Astrocyte (in vitro differentiated cells and primary cell): Measurements from ENCODE around the gene FLT1. TPM values are rescaled to one million over a fixed set of nuclear protein-coding genes. Genes with fewer than 3 reads are reported as not detected.

Source experiments
- DNase-seq: peaks from one replicate; pipeline ENCODE4 v3.0.0-alpha.2; 2010; ENCODE audit warnings: low read depth
- FAIRE-seq: peaks from 2 replicates; lab custom pipeline; 2011; peaks lifted over from hg19 to GRCh38; lab: Jason Lieb, UNC
- H2AFZ ChIP-seq: 2 replicates; pipeline ENCODE4 v1.6.0; 2012; ENCODE audit warnings: low read depth, low read length, inconsistent platforms
- H3K27ac ChIP-seq: 2 replicates; pipeline ENCODE4 v1.5.1; 2011; ENCODE audit warnings: low read depth, low read length, inconsistent platforms
- H3K27me3 ChIP-seq: 2 replicates; pipeline ENCODE4 v1.6.0; 2011; ENCODE audit warnings: low read length, inconsistent platforms; ENCODE audit not compliant: insufficient read depth
- H3K36me3 ChIP-seq: 2 replicates; pipeline ENCODE4 v1.5.1; 2011; ENCODE audit warnings: low read length, inconsistent platforms; ENCODE audit not compliant: insufficient read depth
- H3K4me1 ChIP-seq: 2 replicates; pipeline ENCODE4 v1.5.1; 2011; ENCODE audit warnings: low read length, inconsistent platforms; ENCODE audit not compliant: insufficient read depth
- H3K4me2 ChIP-seq: 2 replicates; pipeline ENCODE4 v1.6.0; 2012; ENCODE audit warnings: low read length, inconsistent platforms
- H3K4me3 ChIP-seq: 2 replicates; pipeline ENCODE4 v1.5.1; 2011; ENCODE audit warnings: low read depth, mild to moderate bottlenecking, low read length, inconsistent platforms; ENCODE audit not compliant: insufficient read depth
- H3K79me2 ChIP-seq: 2 replicates; pipeline ENCODE4 v1.6.0; 2012; ENCODE audit warnings: mild to moderate bottlenecking, low read length, inconsistent platforms; ENCODE audit not compliant: insufficient read depth
- H3K9ac ChIP-seq: 2 replicates; pipeline ENCODE4 v1.6.0; 2012; ENCODE audit warnings: mild to moderate bottlenecking, low read length, inconsistent platforms
- H3K9me3 ChIP-seq: 2 replicates; pipeline ENCODE4 v1.5.1; 2012; ENCODE audit warnings: low read depth, mild to moderate bottlenecking, low read length, inconsistent platforms; ENCODE audit not compliant: insufficient read depth
- H4K20me1 ChIP-seq: 2 replicates; pipeline ENCODE4 v1.6.0; 2012; ENCODE audit warnings: low read length, inconsistent platforms; ENCODE audit not compliant: insufficient read depth
- H3K27ac Mint-ChIP-seq: one replicate; pipeline ENCODE4 v1.8.0; 2021; ENCODE audit warnings: mild to moderate bottlenecking, mixed read lengths; ENCODE audit not compliant: unreplicated experiment
- H3K27me3 Mint-ChIP-seq: one replicate; pipeline ENCODE4 v1.8.0; 2021; ENCODE audit warnings: low read depth, mixed read lengths; ENCODE audit not compliant: unreplicated experiment
- H3K36me3 Mint-ChIP-seq: one replicate; pipeline ENCODE4 v1.8.0; 2021; ENCODE audit warnings: low read depth, mixed read lengths; ENCODE audit not compliant: unreplicated experiment
- H3K4me1 Mint-ChIP-seq: one replicate; pipeline ENCODE4 v1.8.0; 2021; ENCODE audit warnings: low read depth, mixed read lengths; ENCODE audit not compliant: unreplicated experiment
- H3K4me3 Mint-ChIP-seq: one replicate; pipeline ENCODE4 v1.8.0; 2021; ENCODE audit warnings: mild to moderate bottlenecking, moderate library complexity, mixed read lengths; ENCODE audit not compliant: unreplicated experiment
- H3K9me3 Mint-ChIP-seq: one replicate; pipeline ENCODE4 v1.8.0; 2021; ENCODE audit warnings: mild to moderate bottlenecking, mixed read lengths; ENCODE audit not compliant: unreplicated experiment
- EZH2 ChIP-seq: IDR thresholded peaks from 2 replicates; pipeline ENCODE4 v1.6.1; 2012; ENCODE audit warnings: mild to moderate bottlenecking, low read length, inconsistent platforms; ENCODE audit not compliant: insufficient read depth
- total RNA-seq: library from RNA; stranded (reverse); gene quantifications from 2 replicates; pipeline ENCODE4 v1.2.1, GENCODE V29; 2021
- TF ChIP-seq, protein P1 (sequence below): IDR thresholded peaks from 2 replicates; pipeline ENCODE4 v1.5.1; 2011; ENCODE audit warnings: low read depth, mild to moderate bottlenecking, inconsistent platforms, low read length, moderate library complexity; ENCODE audit not compliant: insufficient read depth

FLT1 gene
- total RNA-seq, 1 donor from 2014 or later, result 7.3 TPM

DNA sequence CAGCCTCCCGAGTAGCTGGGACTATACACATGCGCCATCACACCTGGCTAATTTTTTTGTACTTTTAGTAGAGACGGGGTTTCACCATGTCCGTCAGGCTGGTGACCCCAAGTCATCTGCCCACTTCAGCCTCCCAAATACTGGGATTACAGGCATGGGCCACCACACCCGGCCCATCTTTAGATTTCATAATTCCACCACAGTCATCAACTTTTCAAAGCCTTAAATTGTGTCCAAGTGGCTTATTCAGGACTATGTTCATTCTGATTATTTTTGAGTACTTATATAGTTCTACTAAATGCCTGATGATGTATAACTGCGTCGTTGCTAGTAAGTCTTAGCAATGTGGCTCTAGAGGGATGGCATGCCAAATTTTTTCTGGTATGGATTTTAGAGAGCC, 36.9 kb downstream of the FLT1 start:
- Histone ChIP-seq H4K20me1 (no peaks in the 10 kb centered on the region), H3K9me3 (no peaks in the 10 kb centered on the region), H3K4me1 (no peaks in the 10 kb centered on the region), H3K27ac (no peak overlapping the region), H2AFZ (no peak overlapping the region), H3K4me2 (no peak overlapping the region), H3K79me2 (no peaks in the 10 kb centered on the region), H3K27me3 (peaks cover 4% of the 10 kb centered on the region), H3K9ac (no peak overlapping the region), H3K4me3 (no peak overlapping the region), H3K36me3 (no peaks in the 10 kb centered on the region)
- TF ChIP-seq, protein P1, sequence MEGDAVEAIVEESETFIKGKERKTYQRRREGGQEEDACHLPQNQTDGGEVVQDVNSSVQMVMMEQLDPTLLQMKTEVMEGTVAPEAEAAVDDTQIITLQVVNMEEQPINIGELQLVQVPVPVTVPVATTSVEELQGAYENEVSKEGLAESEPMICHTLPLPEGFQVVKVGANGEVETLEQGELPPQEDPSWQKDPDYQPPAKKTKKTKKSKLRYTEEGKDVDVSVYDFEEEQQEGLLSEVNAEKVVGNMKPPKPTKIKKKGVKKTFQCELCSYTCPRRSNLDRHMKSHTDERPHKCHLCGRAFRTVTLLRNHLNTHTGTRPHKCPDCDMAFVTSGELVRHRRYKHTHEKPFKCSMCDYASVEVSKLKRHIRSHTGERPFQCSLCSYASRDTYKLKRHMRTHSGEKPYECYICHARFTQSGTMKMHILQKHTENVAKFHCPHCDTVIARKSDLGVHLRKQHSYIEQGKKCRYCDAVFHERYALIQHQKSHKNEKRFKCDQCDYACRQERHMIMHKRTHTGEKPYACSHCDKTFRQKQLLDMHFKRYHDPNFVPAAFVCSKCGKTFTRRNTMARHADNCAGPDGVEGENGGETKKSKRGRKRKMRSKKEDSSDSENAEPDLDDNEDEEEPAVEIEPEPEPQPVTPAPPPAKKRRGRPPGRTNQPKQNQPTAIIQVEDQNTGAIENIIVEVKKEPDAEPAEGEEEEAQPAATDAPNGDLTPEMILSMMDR, result no peak
- TF ChIP-seq EZH2, result no peak
- peaks cover 2% of the 10 kb centered on the region for H3K9me3 Mint-ChIP-seq
- H3K36me3 Mint-ChIP-seq, result peaks cover 8% of the 10 kb centered on the region
- no peaks in the 10 kb centered on the region for H3K27me3 Mint-ChIP-seq
- FAIRE-seq (no peak), DNase-seq (no peak)
- no peaks in the 10 kb centered on the region for H3K4me1 Mint-ChIP-seq
- no peak overlapping the region for H3K4me3 Mint-ChIP-seq
- no peak overlapping the region for H3K27ac Mint-ChIP-seq

DNA sequence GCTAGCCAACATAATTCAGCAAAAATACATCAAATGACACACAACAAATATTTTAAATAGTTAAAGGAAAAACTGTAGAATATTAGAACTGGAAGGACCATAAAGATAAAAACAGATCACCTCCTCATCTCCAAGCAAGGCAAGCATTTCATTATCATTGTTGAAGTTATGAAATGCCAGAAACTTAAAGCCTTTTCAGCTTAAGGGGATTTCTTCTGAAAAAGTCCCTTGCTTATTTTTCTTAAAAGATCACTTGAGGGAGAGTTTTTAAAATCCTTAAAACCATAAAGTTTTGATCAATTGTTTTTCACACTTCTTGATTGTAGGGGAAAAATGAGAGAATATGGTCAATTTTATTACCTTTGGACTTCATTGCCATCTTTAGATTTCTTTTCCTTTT, 37.4 kb downstream of the FLT1 start:
- H3K27ac ChIP-seq, result no peak overlapping the region
- no peak for FAIRE-seq
- no peaks in the 10 kb centered on the region for H3K36me3 ChIP-seq

DNA sequence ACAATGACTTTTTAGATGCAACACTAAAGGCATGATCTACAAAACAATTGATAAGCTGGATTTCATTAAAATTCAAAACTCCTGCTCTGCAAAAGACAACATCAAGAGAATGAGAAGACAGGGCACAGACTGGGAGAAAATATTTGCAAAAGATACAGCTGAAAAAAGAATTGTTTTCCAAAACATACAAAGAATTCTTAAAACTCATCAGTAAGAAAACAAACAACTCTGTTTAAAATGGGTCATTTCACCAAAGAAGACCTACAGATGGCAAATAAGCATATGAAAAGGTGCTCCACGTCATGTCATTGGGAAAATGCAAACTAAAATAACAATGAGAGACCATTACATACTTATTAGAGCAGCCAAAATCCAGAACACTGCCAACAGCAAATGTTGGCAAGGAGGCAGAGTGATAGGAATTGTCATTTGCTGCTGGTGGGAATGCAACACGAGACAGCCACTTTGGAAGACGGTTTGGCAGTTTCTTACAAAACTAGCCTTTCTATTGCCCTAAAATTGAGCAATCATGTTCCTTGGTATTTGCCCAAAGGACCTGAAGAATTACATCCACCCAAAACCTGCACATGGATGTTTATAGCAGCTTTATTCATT, 39.2 kb downstream of the FLT1 start:
- TF ChIP-seq, protein P1, result no peak
- TF ChIP-seq EZH2, result no peak
- Mint-ChIP-seq H3K36me3 (peaks cover 6% of the 10 kb centered on the region), H3K27me3 (no peaks in the 10 kb centered on the region), H3K27ac (no peak overlapping the region), H3K4me3 (no peak overlapping the region), H3K9me3 (peaks cover 2% of the 10 kb centered on the region), H3K4me1 (no peaks in the 10 kb centered on the region)
- H3K9me3 ChIP-seq, result no peaks in the 10 kb centered on the region
- no peak overlapping the region for H3K4me2 ChIP-seq
- no peak overlapping the region for H3K27ac ChIP-seq
- DNase-seq (no peak), FAIRE-seq (no peak)
- H4K20me1 ChIP-seq, result no peaks in the 10 kb centered on the region
- no peaks in the 10 kb centered on the region for H3K36me3 ChIP-seq
- H3K9ac ChIP-seq, result no peak overlapping the region
- H3K27me3 ChIP-seq, result no peaks in the 10 kb centered on the region
- no peaks in the 10 kb centered on the region for H3K79me2 ChIP-seq
- H3K4me3 ChIP-seq, result no peak overlapping the region
- no peaks in the 10 kb centered on the region for H3K4me1 ChIP-seq
- no peak overlapping the region for H2AFZ ChIP-seq

More for the DNA sequence above, 37.4 kb downstream of the FLT1 start:
- Histone ChIP-seq H3K79me2 (no peaks in the 10 kb centered on the region), H3K9me3 (no peaks in the 10 kb centered on the region), H3K27me3 (peaks cover 4% of the 10 kb centered on the region), H3K9ac (no peak overlapping the region), H3K4me1 (no peaks in the 10 kb centered on the region), H3K4me2 (no peak overlapping the region), H2AFZ (no peak overlapping the region), H4K20me1 (no peaks in the 10 kb centered on the region), H3K4me3 (no peak overlapping the region)
- Mint-ChIP-seq H3K27ac (no peak overlapping the region), H3K27me3 (no peaks in the 10 kb centered on the region), H3K4me1 (no peaks in the 10 kb centered on the region), H3K9me3 (peaks cover 2% of the 10 kb centered on the region), H3K36me3 (peaks cover 6% of the 10 kb centered on the region), H3K4me3 (no peak overlapping the region)
- TF ChIP-seq EZH2, result no peak
- TF ChIP-seq, protein P1, result no peak
- DNase-seq, result no peak
